Muscle layer of colon (tissue), 2 donors: ENCODE results near the gene ST8SIA5.

Source experiments
- H3K27ac ChIP-seq: one replicate; pipeline ENCODE4 v1.7.0; 2013; ENCODE audit warnings: low read depth, mild to moderate bottlenecking, low read length, moderate library complexity
- H3K27me3 ChIP-seq, 2 donors: one replicate each; pipeline ENCODE4 v1.7.0; 2013; ENCODE audit warnings: low read length in 2 of 2, mild to moderate bottlenecking in 2 of 2; ENCODE audit not compliant: insufficient read depth in 2 of 2, control insufficient read depth in 1 of 2
- H3K36me3 ChIP-seq: one replicate; pipeline ENCODE4 v1.7.0; 2013; ENCODE audit warnings: mild to moderate bottlenecking, low read length; ENCODE audit not compliant: insufficient read depth
- H3K4me1 ChIP-seq: one replicate; pipeline ENCODE4 v1.7.0; 2013; ENCODE audit warnings: mild to moderate bottlenecking, low read length; ENCODE audit not compliant: insufficient read depth
- H3K4me3 ChIP-seq, 2 donors: one replicate each; pipeline ENCODE4 v1.7.0; 2013; ENCODE audit warnings: low read length in 2 of 2, low read depth in 1 of 2, mild to moderate bottlenecking in 1 of 2, moderate library complexity in 1 of 2
- H3K9ac ChIP-seq: one replicate; pipeline ENCODE4 v1.7.0; 2013; ENCODE audit warnings: low read length
- H3K9me3 ChIP-seq: one replicate; pipeline ENCODE4 v1.7.0; 2013; ENCODE audit warnings: mild to moderate bottlenecking, low read length
- donor health status: abdominal sarcoma.
- donor health status: Adenocarcinoma of cecum.

The ST8SIA5 gene

DNA sequence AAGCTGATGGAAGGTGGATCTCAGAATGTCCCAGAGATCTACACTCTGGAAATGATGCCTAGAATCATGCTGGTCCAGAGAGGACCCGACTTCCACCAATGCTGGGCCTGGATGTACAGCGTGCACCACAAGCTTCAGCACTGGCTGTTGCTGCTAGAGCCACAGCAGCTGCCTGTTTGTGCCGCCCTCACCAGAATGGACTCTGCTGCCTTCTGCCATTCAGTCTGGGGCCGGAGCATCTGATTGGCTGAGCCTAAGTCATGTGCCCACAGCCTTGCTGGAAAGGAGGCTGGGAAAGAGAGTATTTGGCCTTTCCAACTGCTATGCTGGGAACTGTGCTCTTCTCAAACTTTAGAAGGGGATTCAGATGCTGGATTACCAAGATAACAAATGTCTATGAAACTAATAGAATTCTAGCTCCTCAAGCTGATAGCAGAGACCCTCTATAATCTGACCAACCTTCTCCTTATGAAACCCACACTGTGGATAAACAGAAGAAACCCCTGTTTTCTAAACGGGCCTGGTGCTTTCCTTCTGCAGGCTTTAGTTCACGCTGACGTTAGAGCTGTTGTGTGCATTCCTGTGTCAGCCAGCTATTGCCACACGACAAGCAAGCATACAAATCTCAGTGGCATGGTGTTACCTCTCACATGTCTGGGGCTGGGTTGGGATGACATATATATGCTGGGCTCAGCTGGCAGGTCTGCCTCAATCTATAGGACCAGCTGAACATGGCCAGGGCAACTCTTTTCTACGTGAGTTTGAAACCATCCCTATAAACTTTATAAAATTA is 95.7 kb downstream of the ST8SIA5 start:
- Histone ChIP-seq H3K4me1 (no peaks in the 10 kb centered on the region), H3K4me3 (no peak overlapping the region), H3K27me3 (no peaks in the 10 kb centered on the region), H3K27ac (no peak overlapping the region), H3K9ac (no peak overlapping the region), H3K9me3 (no peaks in the 10 kb centered on the region), H3K36me3 (no peaks in the 10 kb centered on the region)

DNA sequence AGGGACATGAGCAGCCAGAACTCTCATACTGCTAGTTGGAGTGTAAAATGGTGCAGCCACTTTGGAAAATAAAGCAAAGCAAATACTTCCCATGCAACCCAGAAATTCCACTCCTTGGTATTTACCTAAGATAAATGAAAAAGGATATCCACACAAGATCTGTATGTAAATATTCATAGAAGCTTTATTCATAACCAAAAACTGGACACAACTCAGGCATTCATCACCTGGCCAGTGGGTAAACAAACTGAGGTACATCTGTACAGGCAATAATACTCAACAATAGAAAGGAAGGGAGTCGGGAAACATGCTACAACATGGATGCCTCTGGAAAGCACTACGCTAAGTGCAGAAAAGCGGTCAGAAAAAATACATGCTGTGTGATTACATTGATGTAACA is 97.4 kb downstream of the ST8SIA5 start:
- Histone ChIP-seq H3K9me3 (no peaks in the 10 kb centered on the region), H3K27me3 (no peaks in the 10 kb centered on the region), H3K4me1 (no peaks in the 10 kb centered on the region), H3K36me3 (no peaks in the 10 kb centered on the region), H3K9ac (no peak overlapping the region), H3K27ac (no peak overlapping the region), H3K4me3 (no peak overlapping the region)

DNA sequence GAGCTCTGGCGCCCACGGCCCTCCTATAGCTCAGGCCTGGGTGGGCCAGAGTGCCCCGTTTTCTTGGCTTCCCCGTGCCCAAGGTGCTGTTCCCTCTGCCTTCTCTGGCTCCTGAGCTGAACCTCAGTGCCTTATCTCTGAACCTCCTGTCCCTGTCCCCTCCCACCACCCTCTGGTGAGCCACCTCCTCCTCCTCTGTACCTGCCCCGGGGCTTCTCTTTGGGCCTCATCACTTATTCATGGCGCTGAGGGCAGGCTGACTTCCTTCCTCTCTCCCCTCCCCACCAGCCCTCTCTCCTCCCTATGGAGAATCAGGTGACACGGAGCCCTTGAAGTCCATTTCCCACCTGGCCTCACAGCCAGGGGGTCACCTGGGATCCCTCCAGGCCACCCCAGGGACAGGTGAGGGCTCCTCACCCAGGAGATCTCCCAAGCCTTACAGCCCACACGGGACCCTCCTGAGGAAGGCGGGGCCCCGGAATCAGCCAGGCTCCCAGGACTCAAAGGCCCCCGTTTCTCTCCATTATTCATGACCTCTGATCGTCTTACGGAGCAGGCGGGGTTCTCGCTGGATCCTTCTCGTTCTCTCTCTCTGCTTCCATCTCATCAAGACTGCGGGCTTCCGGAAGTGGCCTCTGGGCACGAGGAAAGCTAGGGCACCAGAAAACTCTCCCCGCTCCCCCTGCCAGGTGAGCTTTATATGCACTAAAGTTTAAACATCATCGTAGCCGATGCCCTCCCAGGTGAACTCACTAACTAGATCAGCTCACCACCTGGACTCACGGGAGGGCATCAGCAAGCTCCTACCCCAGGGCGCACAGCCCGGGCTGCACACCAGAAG is 99.5 kb downstream of the ST8SIA5 start, which contains the start of gene LOXHD1:
TSS of gene LOXHD1 (minus strand) at position 106 of the 841 bp plus-strand sequence. CDS start 187 bp downstream, outside the sequence.
- no peak within 1 kb of the TSS for H3K27ac ChIP-seq
- H3K27me3 ChIP-seq: no peaks in the 10 kb centered on the region
- H3K9ac ChIP-seq: no peak within 1 kb of the TSS
- no peaks in the 10 kb centered on the region for H3K9me3 ChIP-seq
- no peaks in the 10 kb centered on the region for H3K36me3 ChIP-seq
- no peak within 1 kb of the TSS for H3K4me3 ChIP-seq
- no peaks in the 10 kb centered on the region for H3K4me1 ChIP-seq

DNA sequence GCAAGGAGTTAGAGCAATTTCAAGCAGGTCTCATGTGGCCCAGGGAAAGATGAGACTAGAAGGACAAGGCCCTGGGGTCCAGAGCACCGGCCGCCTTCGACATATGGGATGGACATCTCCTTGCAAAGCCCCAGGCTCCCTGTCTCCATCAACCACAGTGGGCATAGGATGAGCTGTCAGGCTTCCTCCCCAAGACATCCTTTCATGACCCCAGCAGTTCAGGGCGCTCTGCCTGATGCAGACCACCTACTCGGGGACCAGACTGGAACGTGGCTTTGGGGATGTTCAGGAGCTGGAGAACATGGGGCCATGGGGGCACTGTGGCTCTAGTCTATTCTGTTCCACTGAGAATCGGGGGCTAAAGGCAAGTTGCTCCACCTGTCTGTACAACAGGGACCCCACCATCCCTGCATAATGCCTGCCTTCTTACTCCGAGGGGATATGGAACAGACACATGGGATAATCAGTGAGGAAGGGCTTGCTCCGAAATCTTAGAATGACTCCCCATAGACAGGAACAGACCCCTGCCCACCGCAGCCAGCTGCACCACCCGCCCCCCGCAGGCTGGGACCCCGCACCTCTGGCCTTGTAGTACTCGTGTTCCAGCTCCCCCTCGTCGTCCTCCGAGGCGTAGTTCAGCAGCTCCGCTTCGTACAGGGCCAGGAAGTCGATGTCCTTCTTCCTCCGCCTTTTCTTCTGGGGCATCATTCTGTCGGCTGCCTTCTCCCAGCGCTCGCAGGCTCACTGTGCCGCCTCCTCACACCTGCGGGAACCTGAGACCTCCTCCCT is 100.3 kb downstream of the ST8SIA5 start:
- no peak overlapping the region for H3K4me3 ChIP-seq
- H3K27me3 ChIP-seq: no peaks in the 10 kb centered on the region
- no peak overlapping the region for H3K27ac ChIP-seq
- no peak overlapping the region for H3K9ac ChIP-seq
- H3K36me3 ChIP-seq: no peaks in the 10 kb centered on the region
- no peaks in the 10 kb centered on the region for H3K4me1 ChIP-seq
- H3K9me3 ChIP-seq: no peaks in the 10 kb centered on the region

DNA sequence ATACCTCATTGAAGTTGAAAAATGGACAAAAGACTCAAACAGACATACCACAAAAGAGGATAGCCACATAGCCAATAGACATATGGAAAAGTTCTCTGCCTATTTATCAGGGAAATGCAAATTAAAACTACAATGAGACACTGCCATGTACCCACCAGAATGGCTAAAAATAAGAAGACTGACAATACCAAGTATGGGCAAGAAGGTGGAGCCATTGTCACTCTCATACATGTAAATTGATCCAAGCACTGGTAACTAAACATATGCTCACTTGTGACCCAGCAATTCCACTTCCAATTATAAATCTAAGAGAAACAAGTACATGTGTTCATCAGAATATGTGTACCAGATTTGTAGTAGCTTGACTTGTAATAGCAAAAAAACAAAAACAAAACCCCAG is 104.5 kb downstream of the ST8SIA5 start:
- H3K9me3 ChIP-seq: no peaks in the 10 kb centered on the region
- H3K9ac ChIP-seq: no peak overlapping the region
- H3K4me3 ChIP-seq: no peak overlapping the region
- H3K27me3 ChIP-seq: no peaks in the 10 kb centered on the region
- no peak overlapping the region for H3K27ac ChIP-seq
- H3K4me1 ChIP-seq: no peaks in the 10 kb centered on the region
- no peaks in the 10 kb centered on the region for H3K36me3 ChIP-seq

DNA sequence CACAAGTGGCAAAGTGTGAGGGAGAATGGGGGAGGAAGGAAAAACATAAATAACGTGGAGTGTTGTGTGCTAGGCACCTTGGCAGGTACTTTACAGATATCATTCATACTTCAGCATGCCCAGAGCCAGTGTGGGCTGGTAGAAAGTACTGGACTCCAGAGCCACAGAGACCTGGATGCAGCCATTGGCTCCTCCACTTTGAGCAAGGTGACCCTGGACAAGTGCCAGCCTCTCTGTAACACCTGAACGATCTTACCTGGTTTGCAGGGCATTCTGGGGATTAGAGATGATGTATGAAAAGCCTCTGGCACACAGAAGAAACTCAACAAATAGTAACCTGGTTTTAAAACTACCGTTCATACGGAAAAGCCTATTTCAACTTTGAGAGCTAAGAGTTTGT is 106.2 kb downstream of the ST8SIA5 start:
- Histone ChIP-seq H3K36me3 (no peaks in the 10 kb centered on the region), H3K9me3 (no peaks in the 10 kb centered on the region), H3K27ac (no peak overlapping the region), H3K9ac (no peak overlapping the region), H3K27me3 (no peaks in the 10 kb centered on the region), H3K4me3 (no peak overlapping the region), H3K4me1 (no peaks in the 10 kb centered on the region)

DNA sequence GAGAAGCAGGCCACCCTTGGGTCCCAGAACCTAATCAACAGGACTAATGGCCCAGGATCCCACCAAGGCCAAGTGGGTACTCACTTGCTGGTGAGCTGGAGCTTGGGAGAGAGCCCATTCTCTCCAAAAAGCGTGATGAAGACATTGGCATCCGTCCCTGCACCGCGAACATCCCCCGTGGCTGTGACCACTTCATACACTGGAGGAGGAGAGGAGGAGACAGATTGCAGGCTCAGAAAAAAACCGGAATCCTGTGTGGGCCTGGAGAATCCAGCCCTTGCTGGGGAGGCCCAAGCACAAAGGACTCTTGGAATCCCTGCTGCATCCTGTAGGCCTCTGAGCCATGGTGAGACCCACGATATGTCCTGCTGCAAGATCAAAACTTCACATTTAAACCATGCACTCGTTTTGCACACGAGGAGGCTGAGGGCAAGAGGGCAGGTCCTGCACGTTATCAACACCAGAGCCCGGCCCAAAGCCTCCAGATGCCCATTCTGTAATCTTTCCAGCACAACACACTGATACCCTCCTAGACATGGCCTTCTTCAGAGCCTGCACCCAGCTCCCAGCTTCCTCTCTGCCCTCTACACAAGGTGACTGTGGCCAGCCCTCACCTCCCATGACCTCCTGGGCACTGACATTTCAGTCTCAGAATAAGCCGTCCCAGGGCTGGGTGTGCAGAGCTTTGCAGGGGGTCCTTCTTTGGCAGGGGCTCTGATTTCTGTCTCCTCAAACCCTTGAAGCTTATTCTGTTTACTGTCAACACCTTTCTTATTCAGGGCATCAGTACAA is 107.6 kb downstream of the ST8SIA5 start:
- Histone ChIP-seq H3K27ac (no peak overlapping the region), H3K27me3 (no peaks in the 10 kb centered on the region), H3K4me3 (no peak overlapping the region), H3K4me1 (no peaks in the 10 kb centered on the region), H3K9me3 (no peaks in the 10 kb centered on the region), H3K9ac (no peak overlapping the region), H3K36me3 (no peaks in the 10 kb centered on the region)

DNA sequence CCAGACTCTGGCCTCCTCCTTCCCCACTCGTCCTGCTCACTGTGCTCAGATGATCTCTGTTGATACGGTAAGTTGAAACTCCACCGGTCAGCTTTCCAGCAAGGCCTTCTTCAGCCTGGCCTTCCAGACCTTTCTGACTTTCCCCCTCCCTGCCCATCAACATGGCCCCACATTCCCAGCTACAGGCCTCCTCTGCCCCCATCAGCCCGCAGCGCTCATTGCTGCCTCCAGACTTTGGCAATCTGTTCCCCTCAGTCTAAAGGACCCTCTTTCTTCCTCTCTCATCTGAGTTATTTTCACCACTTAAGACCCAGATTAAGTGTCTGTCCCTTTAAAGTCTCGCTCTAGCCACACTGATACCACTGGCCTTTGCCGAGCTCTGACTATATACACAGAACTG is 110.4 kb downstream of the ST8SIA5 start:
- H3K27me3 ChIP-seq: no peaks in the 10 kb centered on the region
- H3K4me1 ChIP-seq: no peaks in the 10 kb centered on the region
- H3K36me3 ChIP-seq: no peaks in the 10 kb centered on the region
- H3K9me3 ChIP-seq: no peaks in the 10 kb centered on the region
- no peak overlapping the region for H3K9ac ChIP-seq
- H3K27ac ChIP-seq: no peak overlapping the region
- H3K4me3 ChIP-seq: no peak overlapping the region

DNA sequence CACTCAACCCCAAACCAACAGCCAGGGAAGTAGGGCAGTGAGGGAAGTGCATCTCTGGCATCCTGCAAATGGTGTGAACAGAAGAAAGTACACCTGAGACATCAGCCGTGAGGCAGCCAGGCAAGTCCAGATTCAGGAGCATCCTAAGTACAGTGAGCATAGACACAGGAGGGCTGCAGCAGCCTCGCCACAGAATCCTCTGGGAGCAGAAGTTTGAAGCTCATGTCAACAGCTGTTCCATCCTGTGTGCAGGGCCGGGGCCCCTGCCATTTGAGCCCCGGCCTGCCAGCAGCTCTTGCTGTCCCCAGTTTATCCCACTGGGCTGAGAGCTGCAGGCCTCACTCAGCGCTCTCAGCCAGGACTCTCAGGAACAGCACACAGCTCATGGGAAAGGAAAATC is 114.3 kb downstream of the ST8SIA5 start:
- Histone ChIP-seq H3K9ac (no peak overlapping the region), H3K9me3 (no peaks in the 10 kb centered on the region), H3K27me3 (no peaks in the 10 kb centered on the region), H3K27ac (no peak overlapping the region), H3K4me3 (no peak overlapping the region), H3K4me1 (no peaks in the 10 kb centered on the region), H3K36me3 (no peaks in the 10 kb centered on the region)

DNA sequence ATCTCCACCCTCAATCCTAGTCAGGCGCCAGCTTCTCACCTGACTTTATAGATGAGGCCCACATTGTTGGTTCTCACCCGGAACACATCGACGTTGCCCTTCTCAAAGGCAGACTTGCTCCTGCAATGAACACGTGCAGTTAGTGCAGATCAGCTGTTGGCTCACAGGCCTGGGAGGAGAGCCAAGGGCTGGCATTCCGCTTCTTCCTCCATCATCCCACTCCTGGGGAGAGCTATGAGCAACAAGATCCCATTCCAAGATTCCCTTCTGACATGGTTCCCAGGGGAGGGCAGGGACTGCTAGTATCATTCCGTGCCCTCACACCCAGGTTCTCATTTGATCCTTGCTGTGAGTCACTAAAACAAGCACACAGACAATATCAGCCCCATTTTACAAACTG is 114.9 kb downstream of the ST8SIA5 start:
- H3K4me3 ChIP-seq: no peak overlapping the region
- H3K27ac ChIP-seq: no peak overlapping the region
- no peaks in the 10 kb centered on the region for H3K4me1 ChIP-seq
- H3K9me3 ChIP-seq: no peaks in the 10 kb centered on the region
- H3K36me3 ChIP-seq: no peaks in the 10 kb centered on the region
- H3K9ac ChIP-seq: no peak overlapping the region
- H3K27me3 ChIP-seq: no peaks in the 10 kb centered on the region
